ENCODE results near the gene PTN.

PTN gene, protein sequence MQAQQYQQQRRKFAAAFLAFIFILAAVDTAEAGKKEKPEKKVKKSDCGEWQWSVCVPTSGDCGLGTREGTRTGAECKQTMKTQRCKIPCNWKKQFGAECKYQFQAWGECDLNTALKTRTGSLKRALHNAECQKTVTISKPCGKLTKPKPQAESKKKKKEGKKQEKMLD

DNA sequence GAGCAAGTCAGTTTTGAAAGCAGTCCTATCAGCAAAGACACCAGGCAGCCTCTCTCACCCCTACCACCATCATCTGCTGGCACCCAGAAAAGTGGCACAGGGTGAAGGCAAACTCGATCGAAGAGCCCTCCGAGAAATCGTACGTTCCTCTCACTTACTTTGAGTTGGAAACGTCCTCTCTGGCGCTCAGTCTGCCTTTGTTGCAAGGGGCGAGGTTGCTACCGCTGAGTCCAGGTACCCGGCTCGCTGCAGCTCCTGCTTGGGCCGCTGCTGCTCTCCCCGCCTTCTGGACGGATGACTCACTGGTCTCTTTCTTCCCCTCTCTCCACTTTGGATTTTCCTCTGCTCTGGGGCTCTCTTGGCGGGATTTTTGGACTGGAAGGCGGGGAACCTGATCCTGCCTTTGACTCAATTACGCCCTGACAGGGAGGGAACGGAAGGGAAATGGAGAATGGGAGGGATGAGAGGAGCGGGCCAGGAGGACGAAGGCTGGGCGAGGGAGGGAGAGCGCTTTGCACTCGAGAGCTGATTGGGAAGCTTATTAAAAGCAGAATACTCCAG is at the start of gene PTN:
Gene PTN (minus strand): TSS at position 453 of the 561 bp plus-strand sequence. CDS start 88,760 bp downstream, outside the sequence.
- no peak for DNase-seq

- no peak for DNase-seq
These were observed 46.5 kb upstream of the PTN start for GRCh38 chr7:137390076-137390475.

GRCh38 chr7:137388916-137389315 is 45.4 kb upstream of the PTN start:
- DNase-seq, result no peak

DNA sequence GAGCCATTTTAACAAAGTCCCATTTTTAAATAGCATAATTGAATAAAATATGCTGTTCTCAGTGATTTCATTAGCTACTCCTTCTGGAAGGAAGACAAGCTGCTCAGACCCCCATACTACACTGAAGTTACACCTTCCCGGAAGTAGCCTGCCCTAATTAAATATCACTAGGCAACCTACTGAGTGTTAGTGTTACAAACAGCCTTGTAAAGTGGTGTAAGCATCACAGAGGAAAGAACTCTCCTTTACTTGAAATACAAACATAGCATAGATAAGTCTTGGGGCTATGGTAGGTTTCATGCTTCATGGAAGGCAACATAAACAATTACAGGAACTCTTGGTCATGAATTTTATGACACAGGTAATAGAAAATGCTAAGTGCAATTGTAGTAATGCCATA is 43.4 kb upstream of the PTN start:
- no peak for DNase-seq

GRCh38 chr7:137381045-137381444 is 37.5 kb upstream of the PTN start:
- DNase-seq, result no peak

- DNase-seq, result no peak
These were observed 30.0 kb upstream of the PTN start for GRCh38 chr7:137373507-137373906.

DNA sequence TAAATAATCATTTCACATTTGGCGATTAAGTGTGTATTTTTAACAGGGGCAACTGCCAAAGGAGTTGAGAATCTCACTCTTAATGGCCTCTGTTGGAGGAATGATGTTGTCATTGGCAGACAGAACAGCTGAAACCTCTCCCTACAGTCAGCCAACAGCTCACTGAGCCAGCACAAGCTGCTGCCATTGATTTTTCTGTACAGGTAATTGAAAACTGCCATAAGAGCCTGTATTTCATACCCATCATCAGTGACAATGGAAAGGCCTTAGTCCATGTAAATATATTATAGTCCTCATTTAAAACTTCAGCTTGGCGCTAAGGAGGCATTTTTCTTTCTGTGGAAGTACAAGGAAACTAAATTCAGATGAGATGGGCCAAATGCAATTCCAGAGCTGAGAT is 28.1 kb upstream of the PTN start:
- no peak for DNase-seq

DNA sequence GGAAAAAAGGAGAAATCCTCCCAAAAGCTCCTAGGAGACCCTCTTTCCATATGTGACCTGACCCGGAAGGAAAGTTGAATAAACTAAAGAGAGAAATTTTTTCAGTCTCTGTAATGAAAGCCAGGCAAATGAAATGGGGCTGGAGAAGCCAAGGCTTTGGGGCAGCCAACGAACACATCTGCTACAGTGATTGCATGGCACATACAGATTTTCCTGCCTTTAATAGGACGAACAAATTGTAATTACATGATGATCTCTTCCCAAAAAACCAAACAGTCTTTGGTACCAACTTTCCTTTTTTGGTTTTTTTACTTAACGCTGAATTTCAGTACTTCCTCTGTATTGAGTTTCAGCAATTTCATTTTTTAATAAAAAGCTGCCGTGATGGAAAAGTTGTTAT is 23.5 kb upstream of the PTN start:
- DNase-seq, result no peak

- no peak for DNase-seq
These were observed 20.1 kb upstream of the PTN start for GRCh38 chr7:137363683-137364082.

GRCh38 chr7:137360087-137360679 is 16.6 kb upstream of the PTN start:
- no peak for DNase-seq

DNA sequence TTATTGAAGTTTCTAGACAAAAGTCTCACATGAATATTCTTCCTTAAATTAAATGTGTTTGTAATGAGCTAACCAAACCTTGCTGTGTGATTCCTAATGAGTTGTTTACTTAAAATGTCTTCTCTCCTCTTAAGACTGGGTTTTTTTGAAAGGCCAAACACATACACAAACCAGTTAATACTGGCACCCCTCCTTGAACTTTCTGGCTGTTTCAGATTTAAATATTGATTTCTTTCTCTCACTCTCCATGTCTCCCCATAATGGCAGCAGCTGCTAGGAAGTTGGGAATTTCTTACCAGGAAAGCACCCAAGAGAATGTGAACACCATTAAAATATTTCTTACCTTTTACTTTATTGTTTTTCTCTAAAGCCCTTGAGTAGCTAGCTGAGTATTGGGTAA is 11.4 kb upstream of the PTN start:
- DNase-seq, result no peak

- no peak for DNase-seq
These were observed 10.9 kb upstream of the PTN start for GRCh38 chr7:137354396-137354795.

DNA sequence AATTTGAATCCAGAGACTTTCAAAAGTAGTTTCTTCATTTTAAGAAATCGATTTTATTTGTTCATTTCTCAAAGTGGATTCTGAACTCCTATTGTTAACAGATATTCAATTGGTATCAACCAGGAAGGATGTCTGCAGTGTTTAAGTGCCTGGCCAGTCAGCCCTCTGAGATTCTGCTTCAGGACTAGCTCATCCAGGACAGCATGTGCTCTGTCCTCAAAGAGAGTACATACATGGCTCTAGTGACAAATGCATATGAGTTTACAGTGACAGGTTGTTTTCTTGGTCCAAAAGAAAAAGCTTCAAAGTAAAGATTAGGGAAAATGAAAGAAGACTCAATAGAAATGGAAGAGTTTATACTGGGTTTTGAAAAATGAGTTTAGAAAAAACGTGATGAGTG is 8.4 kb upstream of the PTN start:
- no peak for DNase-seq

- DNase-seq, result no peak
These were observed 2.4 kb upstream of the PTN start for GRCh38 chr7:137345799-137346449.

DNA sequence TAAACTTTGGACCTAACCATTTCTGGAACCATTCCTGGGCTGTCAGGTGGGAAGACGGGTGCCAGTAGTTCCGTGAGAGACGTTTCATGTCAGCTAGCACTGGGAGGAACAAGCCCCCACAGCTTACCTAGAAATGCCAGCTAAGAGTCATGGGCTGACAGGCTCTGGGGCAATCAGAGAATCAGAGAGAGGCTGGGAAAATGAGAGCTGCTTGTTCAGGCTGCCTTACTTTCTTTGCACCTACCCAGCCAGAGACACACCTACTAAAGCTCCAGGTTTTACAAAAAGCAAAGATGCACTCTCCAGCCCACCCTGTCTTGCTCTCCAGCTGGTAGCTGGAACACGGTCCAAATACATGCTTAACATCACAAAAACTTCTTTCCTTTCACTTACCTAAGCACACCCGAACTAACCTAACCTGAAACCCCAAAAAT is 688 bp downstream of the PTN start:
- no peak for DNase-seq

DNA sequence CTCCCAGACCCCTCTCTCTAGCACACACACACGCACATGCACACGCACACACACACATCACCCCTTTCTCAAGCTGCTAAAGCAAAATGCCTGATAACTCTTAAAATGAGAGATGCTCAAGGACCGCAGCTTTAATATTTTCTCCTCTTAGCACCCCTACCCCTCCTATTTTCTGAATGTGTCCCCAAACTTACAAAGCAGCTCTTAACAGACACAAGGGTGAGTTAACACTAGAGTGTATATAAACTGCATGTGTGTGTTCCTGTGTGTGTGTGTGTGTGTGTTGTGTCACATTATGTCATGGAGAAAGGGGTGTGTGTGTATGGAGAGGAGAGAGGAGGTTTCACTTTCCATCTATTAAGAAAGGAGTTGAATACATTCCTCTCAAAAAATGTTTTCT is 1.3 kb downstream of the PTN start:
- no peak for DNase-seq

- no peak for DNase-seq
These were observed 5.6 kb downstream of the PTN start for GRCh38 chr7:137337902-137338301.

- DNase-seq, result no peak
These were observed 7.7 kb downstream of the PTN start for GRCh38 chr7:137335814-137336213.

- no peak for DNase-seq
These were observed 12.2 kb downstream of the PTN start for GRCh38 chr7:137331378-137331777.

DNA sequence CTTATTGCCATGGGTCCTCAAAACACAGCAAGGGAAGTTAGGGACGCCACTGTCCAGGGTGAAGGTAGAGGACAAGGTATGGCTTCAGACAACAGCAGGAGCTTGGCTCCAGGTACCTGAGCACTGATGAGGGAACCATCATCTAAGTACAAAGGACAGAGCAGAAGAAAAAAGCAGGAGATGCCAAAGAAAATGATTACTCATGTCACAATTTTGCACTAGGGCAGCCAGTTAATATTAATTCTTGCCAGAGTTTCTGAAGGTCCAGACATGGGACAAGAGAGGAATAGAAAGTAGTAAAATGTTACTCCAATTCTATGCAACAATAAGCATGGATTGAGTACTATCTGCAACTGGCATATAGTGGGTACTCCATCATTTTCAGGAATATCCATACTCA is 14.1 kb downstream of the PTN start:
- no peak for DNase-seq

- no peak for DNase-seq
These were observed 15.0 kb downstream of the PTN start for GRCh38 chr7:137328373-137329120.

DNA sequence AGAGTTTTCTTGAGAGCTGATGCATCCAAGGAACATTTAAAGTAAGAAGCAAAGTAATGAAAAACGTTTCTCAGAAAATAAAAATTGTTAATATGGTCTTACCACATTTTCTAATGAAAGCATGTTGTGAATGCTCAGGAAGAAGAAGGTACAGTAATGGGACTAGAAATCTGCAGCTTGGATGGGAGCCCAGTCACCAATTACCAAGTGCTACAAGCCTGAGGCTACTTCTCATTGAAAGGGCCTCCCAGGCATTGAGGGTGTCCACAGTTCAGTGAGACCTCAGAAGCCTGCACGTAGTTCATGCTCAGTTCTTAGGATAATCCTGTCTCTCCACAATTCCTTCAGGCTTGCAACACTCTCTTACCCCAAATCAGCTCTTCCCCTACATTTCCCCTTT is 17.6 kb downstream of the PTN start:
- no peak for DNase-seq
